Ovary (tissue), 3 donors: ENCODE measurements around the gene ARHGEF37.

Experiments used
- EP300 ChIP-seq: sonication (generic); formaldehyde crosslinking; IDR thresholded peaks from one replicate; pipeline ENCODE4 v1.6.1; 2017; ENCODE audit warnings: antibody characterized with exemption
- POLR2A ChIP-seq: fragments of 450-650 bp; IDR thresholded peaks from one replicate; pipeline ENCODE4 v1.6.1; 2017; ENCODE audit warnings: antibody characterized with exemption, mild to moderate bottlenecking, moderate library complexity
- TF ChIP-seq, protein P1 (sequence below), 3 donors: fragments of 450-650 bp in 2 of 3; fragments of 200-600 bp in 1 of 3; IDR thresholded peaks; one replicate each; pipeline versions ENCODE4 v1.5.1 to v1.8.0; 2016 to 2022; ENCODE audit warnings: antibody characterized with exemption in 3 of 3, mild to moderate bottlenecking in 1 of 3
- donor health status: DM: no; HTN: no; CAD: no.

DNA sequence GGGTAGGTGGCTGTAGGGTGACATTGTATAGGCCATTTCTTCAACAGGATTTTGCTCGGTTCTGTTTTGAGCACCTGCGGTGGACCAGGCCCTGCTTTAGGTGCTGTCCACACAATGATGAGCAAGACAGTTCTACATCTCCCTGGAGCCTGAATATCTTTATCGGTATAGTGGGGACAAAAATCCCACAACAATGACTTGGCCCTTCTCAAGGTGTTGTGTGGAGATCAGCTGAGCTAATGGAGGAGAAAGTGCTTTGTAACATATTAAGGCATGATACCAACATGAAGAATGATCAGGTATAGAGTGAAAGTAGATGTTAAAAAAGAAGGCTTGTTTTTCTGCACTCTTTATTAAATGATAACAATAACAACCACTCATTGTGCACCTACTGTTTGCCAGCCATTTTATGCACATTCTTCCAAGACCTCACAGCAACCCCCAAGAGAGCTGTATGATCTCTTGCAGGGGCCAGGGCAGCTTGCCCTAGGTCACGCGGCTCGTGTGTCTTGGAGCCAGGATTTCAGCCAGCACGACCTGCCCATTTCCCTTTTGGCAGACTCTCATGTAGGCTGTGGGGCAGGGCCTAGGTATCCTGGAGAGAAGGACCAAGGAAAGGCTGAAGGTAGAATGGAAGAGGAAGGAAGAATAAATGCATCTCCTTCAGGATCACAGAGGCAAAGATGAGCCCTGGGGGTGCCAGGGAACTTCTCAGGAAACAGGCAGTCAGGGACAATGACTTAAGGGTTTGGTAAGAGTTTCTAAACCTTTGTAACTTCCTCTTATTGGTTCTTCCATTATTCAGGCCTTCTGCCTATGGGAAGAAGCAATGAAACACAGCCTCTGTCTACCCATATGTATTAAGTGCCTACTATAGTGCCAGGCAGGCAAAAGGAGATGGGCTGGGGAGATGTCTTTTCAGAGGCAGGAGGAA, 98.8 kb downstream of the ARHGEF37 start:
- TF ChIP-seq, protein P1, sequence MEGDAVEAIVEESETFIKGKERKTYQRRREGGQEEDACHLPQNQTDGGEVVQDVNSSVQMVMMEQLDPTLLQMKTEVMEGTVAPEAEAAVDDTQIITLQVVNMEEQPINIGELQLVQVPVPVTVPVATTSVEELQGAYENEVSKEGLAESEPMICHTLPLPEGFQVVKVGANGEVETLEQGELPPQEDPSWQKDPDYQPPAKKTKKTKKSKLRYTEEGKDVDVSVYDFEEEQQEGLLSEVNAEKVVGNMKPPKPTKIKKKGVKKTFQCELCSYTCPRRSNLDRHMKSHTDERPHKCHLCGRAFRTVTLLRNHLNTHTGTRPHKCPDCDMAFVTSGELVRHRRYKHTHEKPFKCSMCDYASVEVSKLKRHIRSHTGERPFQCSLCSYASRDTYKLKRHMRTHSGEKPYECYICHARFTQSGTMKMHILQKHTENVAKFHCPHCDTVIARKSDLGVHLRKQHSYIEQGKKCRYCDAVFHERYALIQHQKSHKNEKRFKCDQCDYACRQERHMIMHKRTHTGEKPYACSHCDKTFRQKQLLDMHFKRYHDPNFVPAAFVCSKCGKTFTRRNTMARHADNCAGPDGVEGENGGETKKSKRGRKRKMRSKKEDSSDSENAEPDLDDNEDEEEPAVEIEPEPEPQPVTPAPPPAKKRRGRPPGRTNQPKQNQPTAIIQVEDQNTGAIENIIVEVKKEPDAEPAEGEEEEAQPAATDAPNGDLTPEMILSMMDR (IDR thresholded peaks at IDR 0.05) = no peak
- TF ChIP-seq POLR2A (no peak), EP300 (no peak)
